Breast epithelium (tissue), 3 donors: Measurements from ENCODE around the gene IGSF3.

Experiments used
- POLR2AphosphoS5 ChIP-seq, 3 donors: sonication (generic); formaldehyde crosslinking; IDR thresholded peaks; one replicate each; pipeline ENCODE4 v1.6.1; 2017; ENCODE audit warnings: antibody characterized with exemption in 3 of 3
- TF ChIP-seq, protein P1 (sequence below), 3 donors: fragments of 450-650 bp; IDR thresholded peaks; one replicate each; pipeline ENCODE4 v1.5.1; 2016 to 2017; ENCODE audit warnings: antibody characterized with exemption in 3 of 3, mild to moderate bottlenecking in 3 of 3, moderate library complexity in 3 of 3

DNA sequence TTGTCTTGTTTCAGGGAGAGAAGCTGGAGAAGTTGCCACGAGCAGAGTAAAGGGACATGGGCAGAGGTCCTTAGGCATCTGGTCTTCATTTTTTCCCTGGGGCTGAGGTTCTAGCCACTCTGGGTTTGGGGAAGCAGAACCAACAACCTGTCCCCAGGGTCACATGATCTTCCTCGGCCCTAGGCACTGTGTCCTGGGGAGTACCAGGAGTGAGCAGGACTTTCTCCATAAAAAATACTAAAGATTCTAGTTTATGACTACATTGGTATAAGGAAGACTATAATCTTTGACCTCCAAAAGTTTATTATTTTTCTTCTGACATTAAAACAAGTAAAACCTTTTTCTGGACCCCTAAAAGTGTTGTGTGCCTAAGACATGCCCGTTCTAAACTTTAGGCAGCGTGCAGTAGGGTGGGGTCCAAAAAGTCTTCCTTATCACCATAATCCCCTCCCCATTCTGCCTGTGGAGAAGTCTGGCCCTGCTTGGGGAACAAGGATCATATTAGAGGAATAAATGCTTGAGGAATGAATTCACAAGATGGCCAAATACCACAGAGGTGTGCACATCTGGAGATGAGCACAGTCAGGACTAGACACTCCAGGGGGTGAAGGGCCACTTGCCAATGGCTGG is 19.3 kb upstream of the IGSF3 start:
- TF ChIP-seq, protein P1, sequence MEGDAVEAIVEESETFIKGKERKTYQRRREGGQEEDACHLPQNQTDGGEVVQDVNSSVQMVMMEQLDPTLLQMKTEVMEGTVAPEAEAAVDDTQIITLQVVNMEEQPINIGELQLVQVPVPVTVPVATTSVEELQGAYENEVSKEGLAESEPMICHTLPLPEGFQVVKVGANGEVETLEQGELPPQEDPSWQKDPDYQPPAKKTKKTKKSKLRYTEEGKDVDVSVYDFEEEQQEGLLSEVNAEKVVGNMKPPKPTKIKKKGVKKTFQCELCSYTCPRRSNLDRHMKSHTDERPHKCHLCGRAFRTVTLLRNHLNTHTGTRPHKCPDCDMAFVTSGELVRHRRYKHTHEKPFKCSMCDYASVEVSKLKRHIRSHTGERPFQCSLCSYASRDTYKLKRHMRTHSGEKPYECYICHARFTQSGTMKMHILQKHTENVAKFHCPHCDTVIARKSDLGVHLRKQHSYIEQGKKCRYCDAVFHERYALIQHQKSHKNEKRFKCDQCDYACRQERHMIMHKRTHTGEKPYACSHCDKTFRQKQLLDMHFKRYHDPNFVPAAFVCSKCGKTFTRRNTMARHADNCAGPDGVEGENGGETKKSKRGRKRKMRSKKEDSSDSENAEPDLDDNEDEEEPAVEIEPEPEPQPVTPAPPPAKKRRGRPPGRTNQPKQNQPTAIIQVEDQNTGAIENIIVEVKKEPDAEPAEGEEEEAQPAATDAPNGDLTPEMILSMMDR (IDR thresholded peaks at IDR 0.05) = no peak
- TF ChIP-seq POLR2AphosphoS5 (IDR thresholded peaks at IDR 0.05) = no peak
